NB4 (cell line): Measurements from ENCODE around the gene C15orf39.
"Not testable (repeated sequence)": the region's sequence is repeated elsewhere in the genome, so short reads cannot be mapped to it uniquely, and the experiment has no call there.

Experiments used
- DNase-seq: peaks from one replicate; pipeline ENCODE4 v3.0.0; 2010; ENCODE audit warnings: low read depth
- H3K4me3 ChIP-seq: one replicate; pipeline ENCODE4 v1.5.1; 2011; ENCODE audit warnings: mild to moderate bottlenecking, low read depth, low read length, moderate library complexity

C15orf39 gene

DNA sequence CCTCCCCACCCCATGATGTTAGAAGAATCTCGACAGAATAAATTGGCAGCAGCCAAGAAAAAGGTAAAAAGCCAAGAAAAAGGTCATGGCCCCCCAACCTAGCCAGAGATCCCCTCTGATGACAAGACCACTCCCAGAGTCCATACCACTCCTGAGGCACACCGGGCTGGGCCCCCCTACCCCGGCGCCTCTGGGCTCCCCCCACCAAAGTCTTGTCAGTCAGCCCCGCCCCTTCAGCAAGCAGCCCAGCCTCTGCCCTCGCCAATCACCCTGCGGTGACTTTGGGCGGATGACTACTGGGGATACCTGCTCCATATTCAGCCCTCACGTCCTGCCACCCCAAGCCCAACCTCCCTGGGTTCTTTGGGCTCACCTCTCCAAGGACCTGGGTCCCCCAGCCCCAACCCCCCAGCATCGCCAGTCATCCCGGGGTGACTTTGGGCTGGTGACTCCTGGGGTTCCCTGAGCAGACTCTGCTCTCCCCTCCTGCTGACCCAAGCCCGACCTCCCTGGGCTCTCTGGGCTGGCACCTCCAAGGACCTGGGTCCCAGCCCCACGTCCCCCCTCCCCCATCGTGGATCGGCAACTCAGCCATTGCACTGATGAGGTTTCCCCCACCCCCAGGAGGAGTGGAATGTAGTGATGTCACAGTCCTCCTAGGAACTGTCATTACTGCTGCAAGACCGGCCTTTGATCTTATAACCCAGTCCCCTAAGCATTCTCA lies 57.1 kb downstream of the C15orf39 start:
- DNase-seq, H3K4me3 ChIP-seq: not testable (repeated sequence)

DNA sequence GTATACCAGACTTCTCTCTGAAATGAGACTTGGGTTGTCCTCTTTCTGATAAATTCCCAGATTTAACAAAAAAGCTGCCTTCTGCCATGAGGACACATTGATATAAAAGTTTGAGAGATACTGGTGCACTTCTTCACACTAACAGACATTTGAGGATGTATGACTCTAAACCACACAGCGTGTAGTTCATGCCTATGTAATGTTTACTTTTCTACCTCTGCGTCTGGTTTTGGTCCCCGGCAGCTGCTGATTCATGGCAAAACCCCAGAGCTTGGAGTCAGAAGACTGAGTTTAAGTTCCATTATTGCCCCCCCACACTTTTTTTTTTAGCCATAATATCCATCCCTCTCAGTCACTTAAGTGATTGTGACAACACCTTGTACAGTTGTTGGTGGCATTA lies 58.2 kb downstream of the C15orf39 start:
- not testable (repeated sequence) for H3K4me3 ChIP-seq, DNase-seq
